ENCODE measurements around the gene ANXA11.

DNA sequence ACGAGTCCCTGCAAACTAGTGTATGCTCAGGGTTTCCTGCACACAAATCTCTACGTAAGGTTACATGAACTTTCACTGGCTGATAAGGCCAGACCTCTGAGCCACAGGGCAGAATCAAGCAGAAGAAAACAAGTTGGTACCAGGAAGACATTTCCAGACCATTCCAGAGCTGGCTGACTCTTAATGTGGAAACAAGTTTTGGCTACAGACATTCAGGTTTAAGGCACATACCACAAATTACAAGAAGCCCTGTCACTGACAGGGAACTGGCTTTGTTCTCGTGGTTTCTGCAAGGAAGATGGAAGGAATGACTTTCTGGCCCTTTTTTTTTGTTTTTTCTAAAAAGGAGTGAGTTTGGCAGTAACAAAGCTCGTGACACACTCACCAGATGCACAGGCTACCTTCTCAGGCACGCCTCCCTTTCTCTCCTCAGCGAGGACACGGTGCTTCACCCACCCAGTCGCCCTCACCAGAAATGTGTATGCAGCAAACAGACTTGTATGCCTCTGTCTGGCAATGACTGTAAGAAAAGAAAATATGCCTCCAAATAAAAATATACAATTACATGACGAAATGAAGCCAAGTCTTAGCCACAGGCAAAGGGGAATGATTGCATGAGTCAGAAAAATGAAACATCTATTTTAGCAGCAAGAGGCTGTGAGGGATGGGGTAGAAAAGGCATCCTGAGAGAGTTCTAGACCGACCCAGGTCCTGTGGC lies 50.2 kb downstream of the ANXA11 start:
- TF ChIP-seq, protein P1, sequence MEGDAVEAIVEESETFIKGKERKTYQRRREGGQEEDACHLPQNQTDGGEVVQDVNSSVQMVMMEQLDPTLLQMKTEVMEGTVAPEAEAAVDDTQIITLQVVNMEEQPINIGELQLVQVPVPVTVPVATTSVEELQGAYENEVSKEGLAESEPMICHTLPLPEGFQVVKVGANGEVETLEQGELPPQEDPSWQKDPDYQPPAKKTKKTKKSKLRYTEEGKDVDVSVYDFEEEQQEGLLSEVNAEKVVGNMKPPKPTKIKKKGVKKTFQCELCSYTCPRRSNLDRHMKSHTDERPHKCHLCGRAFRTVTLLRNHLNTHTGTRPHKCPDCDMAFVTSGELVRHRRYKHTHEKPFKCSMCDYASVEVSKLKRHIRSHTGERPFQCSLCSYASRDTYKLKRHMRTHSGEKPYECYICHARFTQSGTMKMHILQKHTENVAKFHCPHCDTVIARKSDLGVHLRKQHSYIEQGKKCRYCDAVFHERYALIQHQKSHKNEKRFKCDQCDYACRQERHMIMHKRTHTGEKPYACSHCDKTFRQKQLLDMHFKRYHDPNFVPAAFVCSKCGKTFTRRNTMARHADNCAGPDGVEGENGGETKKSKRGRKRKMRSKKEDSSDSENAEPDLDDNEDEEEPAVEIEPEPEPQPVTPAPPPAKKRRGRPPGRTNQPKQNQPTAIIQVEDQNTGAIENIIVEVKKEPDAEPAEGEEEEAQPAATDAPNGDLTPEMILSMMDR (conservative IDR thresholded peaks at IDR 0.05; ENCODE audit: low read depth, low read length) = no peak
- no peak for TF ChIP-seq EZH2phosphoT487 (IDR thresholded peaks at IDR 0.05; ENCODE audit: borderline replicate concordance, low read length)
- TF ChIP-seq EZH2 (IDR thresholded peaks at IDR 0.05; ENCODE audit: low read length, unreplicated experiment) = no peak

Measured in PC-3 (cell line).